GM18520 (cell line): Measurements from ENCODE around the gene ALDH16A1.
"Not testable (repeated sequence)": the region's sequence is repeated elsewhere in the genome, so short reads cannot be mapped to it uniquely, and the experiment has no call there.

Source experiments
- ATAC-seq: cut with Tn5 transposase; IDR thresholded peaks from one replicate; pipeline ENCODE4 v1.9.1; 2021; ENCODE audit not compliant: unreplicated experiment

Gene ALDH16A1

GRCh38 chr19:49461656-49462055 lies 8.6 kb downstream of the ALDH16A1 start:
- no peak for ATAC-seq

GRCh38 chr19:49462492-49462891 lies 9.5 kb downstream of the ALDH16A1 start:
- ATAC-seq: no peak

GRCh38 chr19:49463960-49464740 lies 11.1 kb downstream of the ALDH16A1 start:
- no peak for ATAC-seq

GRCh38 chr19:49465371-49465770 lies 12.3 kb downstream of the ALDH16A1 start:
- no peak for ATAC-seq

- ATAC-seq: no peak
These were observed 15.2 kb downstream of the ALDH16A1 start for GRCh38 chr19:49468199-49468598.

GRCh38 chr19:49468746-49469447 lies 15.9 kb downstream of the ALDH16A1 start:
- ATAC-seq: peak; percentile 46

- peak; percentile 42 for ATAC-seq
These were observed 17.0 kb downstream of the ALDH16A1 start for GRCh38 chr19:49469828-49470614.

- ATAC-seq: no peak
These were observed 17.6 kb downstream of the ALDH16A1 start for GRCh38 chr19:49470615-49470978.

GRCh38 chr19:49472936-49473335 lies 19.9 kb downstream of the ALDH16A1 start:
- ATAC-seq: no peak

GRCh38 chr19:49473501-49473867 lies 20.5 kb downstream of the ALDH16A1 start:
- ATAC-seq: not testable (repeated sequence)

- peak; percentile 54 for ATAC-seq
These were observed 21.0 kb downstream of the ALDH16A1 start, which contains the start of gene FLT3LG for GRCh38 chr19:49473868-49474541. TSS of gene FLT3LG (plus strand) at chr19:49474215. CDS start at chr19:49474640, 425 bp downstream.

GRCh38 chr19:49474542-49474924 lies 21.5 kb downstream of the ALDH16A1 start:
- ATAC-seq: no peak

- no peak for ATAC-seq
These were observed 22.3 kb downstream of the ALDH16A1 start for GRCh38 chr19:49475191-49475917.

GRCh38 chr19:49475995-49476880 lies 23.2 kb downstream of the ALDH16A1 start:
- no peak for ATAC-seq

- no peak for ATAC-seq
These were observed 27.1 kb downstream of the ALDH16A1 start for GRCh38 chr19:49479975-49480628.

GRCh38 chr19:49481020-49481683 lies 28.1 kb downstream of the ALDH16A1 start:
- no peak for ATAC-seq

GRCh38 chr19:49486232-49486631 lies 33.2 kb downstream of the ALDH16A1 start:
- ATAC-seq: no peak

GRCh38 chr19:49486710-49487276 lies 33.8 kb downstream of the ALDH16A1 start:
- no peak for ATAC-seq
